ENCODE measurements around the gene CELSR1. TPM values are rescaled to one million over a fixed set of nuclear protein-coding genes. Genes with fewer than 3 reads are reported as not detected.

The CELSR1 gene
- total RNA-seq, 4 donors from 2014 or later = 31.7 to 72.7 (median 54.1) TPM

DNA sequence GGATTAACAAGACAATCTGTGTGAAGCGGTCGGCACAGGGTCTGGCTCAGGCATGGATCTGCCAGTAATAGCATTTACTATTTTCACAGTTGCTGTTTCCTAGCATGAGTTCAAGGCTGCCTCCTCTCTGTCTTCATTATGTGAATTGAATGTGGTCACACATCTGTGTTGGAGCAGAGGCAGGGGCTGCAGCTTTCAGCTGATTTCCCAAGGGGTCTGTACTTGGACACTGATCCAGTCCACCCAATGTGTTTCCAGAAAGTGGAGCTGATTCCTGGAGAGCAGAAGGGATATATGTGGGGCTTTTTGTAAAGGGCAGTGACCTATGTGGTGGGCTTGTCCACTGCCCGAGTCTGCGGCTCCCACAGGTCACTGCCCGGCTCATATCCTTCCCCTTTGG is 3.5 kb upstream of the CELSR1 start:
- 91 to 97% methylated on average over 5 of the region's 5 CpGs for WGBS, 2 donors
- intact Hi-C loops (cut with DNase I; ENCODE audit: low total_unique reads) = loop anchor here (5.0 kb wide), 1 partner anchor 174 kb away; no protein-coding TSS in a partner anchor
- DNase-seq (ENCODE audit: low spot score in 2 of 2) = no peak
- TF ChIP-seq POLR2A (IDR thresholded peaks at IDR 0.05) = no peak
- TF ChIP-seq, protein P1, sequence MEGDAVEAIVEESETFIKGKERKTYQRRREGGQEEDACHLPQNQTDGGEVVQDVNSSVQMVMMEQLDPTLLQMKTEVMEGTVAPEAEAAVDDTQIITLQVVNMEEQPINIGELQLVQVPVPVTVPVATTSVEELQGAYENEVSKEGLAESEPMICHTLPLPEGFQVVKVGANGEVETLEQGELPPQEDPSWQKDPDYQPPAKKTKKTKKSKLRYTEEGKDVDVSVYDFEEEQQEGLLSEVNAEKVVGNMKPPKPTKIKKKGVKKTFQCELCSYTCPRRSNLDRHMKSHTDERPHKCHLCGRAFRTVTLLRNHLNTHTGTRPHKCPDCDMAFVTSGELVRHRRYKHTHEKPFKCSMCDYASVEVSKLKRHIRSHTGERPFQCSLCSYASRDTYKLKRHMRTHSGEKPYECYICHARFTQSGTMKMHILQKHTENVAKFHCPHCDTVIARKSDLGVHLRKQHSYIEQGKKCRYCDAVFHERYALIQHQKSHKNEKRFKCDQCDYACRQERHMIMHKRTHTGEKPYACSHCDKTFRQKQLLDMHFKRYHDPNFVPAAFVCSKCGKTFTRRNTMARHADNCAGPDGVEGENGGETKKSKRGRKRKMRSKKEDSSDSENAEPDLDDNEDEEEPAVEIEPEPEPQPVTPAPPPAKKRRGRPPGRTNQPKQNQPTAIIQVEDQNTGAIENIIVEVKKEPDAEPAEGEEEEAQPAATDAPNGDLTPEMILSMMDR (IDR thresholded peaks at IDR 0.05) = no peak
- no peak overlapping the region for H3K4me3 ChIP-seq (ENCODE audit: low read depth, poor library complexity, severe bottlenecking)

DNA sequence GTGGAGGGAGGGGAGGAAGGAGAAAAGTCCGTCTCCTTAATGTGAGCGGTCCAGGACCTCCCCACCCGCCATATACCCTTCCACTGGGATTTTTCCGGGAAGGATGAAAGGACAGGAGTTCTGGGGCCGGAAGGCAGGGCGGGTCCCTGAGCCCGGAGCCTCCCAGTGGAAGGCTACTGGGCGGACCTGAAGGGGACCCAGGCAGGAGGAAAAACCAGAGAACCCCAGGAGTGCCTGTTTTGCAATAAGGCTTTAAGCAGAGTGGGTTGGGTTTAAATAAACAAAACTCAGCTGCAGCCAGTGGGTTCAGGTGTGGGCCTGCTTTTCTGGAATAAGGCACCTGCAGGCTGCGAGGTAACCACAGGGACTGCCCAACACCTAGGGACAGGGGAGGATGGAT is 1.7 kb upstream of the CELSR1 start:
- DNase-seq (ENCODE audit: low spot score in 2 of 2) = no peak
- intact Hi-C loops (cut with DNase I; ENCODE audit: low total_unique reads) = no loop called here
- TF ChIP-seq POLR2A (IDR thresholded peaks at IDR 0.05) = no peak
- TF ChIP-seq, protein P1 (IDR thresholded peaks at IDR 0.05) = no peak
- H3K4me3 ChIP-seq (ENCODE audit: low read depth, poor library complexity, severe bottlenecking) = no peak overlapping the region
- WGBS, 2 donors = 22 to 38% methylated on average over 9 of the region's 9 CpGs

DNA sequence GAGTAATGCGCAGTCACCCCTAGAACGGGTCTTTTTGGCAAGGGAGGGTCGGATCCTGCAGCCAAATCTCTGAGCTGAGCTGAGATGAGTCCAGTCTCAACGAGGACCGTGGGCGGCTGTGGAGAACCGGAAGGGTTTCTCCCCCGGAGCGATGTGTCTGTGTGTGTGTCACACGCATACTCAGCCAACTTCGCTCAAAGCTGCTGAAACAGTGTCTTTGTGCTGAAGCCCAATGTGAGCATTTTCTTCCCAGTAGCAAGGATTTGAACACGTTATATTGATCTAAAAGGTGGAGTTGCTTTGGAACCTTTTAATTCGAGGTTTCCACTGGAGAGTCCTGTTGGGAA is 1.4 kb upstream of the CELSR1 start:
- H3K4me3 ChIP-seq (ENCODE audit: low read depth, poor library complexity, severe bottlenecking) = peak overlapping the region; percentile 16
- TF ChIP-seq POLR2A (IDR thresholded peaks at IDR 0.05) = no peak
- TF ChIP-seq, protein P1 (IDR thresholded peaks at IDR 0.05) = no peak
- intact Hi-C loops (cut with DNase I; ENCODE audit: low total_unique reads) = no loop called here
- no peak for DNase-seq (ENCODE audit: low spot score in 2 of 2)
- WGBS, 2 donors = 1 to 5% methylated on average over 12 to 13 of the region's 13 CpGs

DNA sequence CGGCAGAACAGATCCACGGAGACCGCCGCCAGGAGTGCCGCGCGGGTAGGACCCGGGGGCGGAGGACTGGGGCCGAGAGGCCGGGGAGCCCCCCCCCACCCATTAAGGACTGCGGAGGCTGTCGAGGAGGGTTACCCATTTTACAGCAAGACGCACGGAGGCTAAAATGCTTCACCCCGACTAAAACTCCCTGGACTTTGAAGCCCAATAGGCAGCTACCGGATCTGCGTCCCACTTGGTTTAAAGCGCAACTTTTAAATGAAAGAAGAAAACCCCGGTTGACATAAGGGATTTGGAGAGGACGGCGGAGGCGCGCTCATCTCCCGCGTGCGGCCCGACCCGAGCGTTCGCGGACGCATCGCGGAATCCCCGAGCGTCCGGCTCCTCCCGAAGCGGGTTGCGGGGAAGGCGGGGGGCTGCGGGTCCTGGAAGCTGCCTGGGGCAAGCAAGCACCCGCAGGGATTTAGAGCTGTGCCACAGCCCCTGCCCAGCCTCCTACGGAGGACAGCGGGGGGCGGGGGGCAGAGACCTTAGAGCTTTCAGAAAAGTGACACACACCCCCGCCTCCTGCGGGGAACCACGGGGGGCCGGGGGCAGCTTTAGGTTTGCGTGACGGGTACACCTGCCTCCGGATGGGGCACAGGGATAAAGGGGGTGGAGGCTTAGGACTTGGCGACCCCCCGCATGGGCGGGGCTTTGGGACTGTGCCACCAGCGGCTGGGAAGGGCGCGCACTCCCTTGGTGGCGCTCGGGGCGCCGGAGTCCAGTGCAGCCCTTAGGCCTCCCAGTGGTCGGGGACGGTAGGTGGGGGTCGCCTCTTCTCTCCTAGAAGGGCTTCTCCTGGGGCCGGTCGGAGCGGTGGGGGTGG is 760 bp upstream of the CELSR1 start:
- TF ChIP-seq, protein P1 (IDR thresholded peaks at IDR 0.05) = no peak
- no peak for TF ChIP-seq POLR2A (IDR thresholded peaks at IDR 0.05)
- H3K4me3 ChIP-seq (ENCODE audit: low read depth, poor library complexity, severe bottlenecking) = peak overlapping the region; percentile 16
- intact Hi-C loops (cut with DNase I; ENCODE audit: low total_unique reads) = no loop called here
- WGBS, 2 donors = 0 to 2% methylated on average over 55 to 66 of the region's 70 CpGs
- DNase-seq (ENCODE audit: low spot score in 2 of 2) = no peak

DNA sequence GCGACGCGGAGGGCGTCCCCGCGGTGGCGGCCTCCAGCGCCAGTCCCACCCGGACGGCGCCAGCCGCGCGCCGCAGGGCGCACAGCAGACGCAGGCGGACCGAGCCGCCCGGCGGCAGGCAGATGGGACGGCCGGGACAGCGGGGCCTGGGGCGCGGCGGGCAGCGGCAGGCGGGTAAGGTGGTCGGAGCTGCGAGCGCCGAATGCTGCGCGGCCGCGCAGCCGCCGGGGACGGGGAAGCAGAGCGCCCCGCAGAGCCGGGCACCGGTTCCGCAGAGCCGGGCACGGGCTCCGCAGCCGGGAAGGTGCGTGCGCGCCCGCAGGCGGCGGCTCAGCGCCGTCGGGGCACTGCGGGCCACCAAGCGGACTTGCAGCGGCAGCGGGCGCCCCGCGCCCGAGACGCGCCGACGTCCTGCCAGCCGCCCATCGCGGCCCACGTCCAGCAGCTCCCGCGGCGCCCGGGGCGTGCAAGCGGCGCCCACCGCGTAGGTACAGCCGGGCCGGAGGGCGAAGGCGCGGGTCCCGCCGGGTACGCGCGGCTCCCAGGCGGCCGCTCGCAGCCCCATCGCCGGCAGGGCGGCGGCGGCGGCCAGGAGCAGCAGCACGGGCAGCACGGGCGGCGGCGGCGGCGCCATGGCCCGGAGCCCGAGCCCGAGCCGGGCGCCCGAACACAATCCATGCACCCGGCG is 739 bp downstream of the CELSR1 start:
- WGBS, 2 donors = 4% methylated on average over 32 to 54 of the region's 118 CpGs
- TF ChIP-seq, protein P1 (IDR thresholded peaks at IDR 0.05) = no peak
- no peak for TF ChIP-seq POLR2A (IDR thresholded peaks at IDR 0.05)
- peak overlapping the region; percentile 30 for H3K4me3 ChIP-seq (ENCODE audit: low read depth, poor library complexity, severe bottlenecking)
- intact Hi-C loops (cut with DNase I; ENCODE audit: low total_unique reads) = no loop called here
- DNase-seq (ENCODE audit: low spot score in 2 of 2) = no peak

Measured in lower leg skin (tissue), 4 donors.